HepG2 (cell line): ENCODE data around the gene ESR1. TPM values are rescaled to one million over a fixed set of nuclear protein-coding genes. Genes with fewer than 3 reads are reported as not detected.

Experiments used
- ATAC-seq: fragments of 200-7000 bp; cut with Tn5 transposase; 3 replicates; pipeline ENCODE4 v1.9.1; 2020; ENCODE audit warnings: mild to moderate bottlenecking, moderate library complexity
- BruUV-seq: library from RNA; stranded (reverse); fragments of 400-500 nt; replicated peaks from 2 replicates; lab custom pipeline; 2021; lab: Mats Ljungman, UMichigan
- CTCF ChIA-PET: fragments of 300-600 bp; formaldehyde crosslinking; extraction: SDS; loops from one replicate; lab custom pipeline; 2021; ENCODE audit warnings: low total read pairs, inconsistent platforms, low intra/inter-chr PET ratio; lab: Yijun Ruan, JAX
- POLR2A ChIA-PET: fragments of 350-600 bp; sonication (Branson Sonifier 250); formaldehyde crosslinking; loops from one replicate; lab custom pipeline; 2020; ENCODE audit warnings: antibody characterized with exemption, inconsistent platforms; lab: Yijun Ruan, JAX
- DNase-seq: peaks from one replicate; pipeline ENCODE4 v3.0.0-alpha.2; 2015; ENCODE audit warnings: low spot score
- FAIRE-seq: peaks from 3 replicates; lab custom pipeline; 2011; peaks lifted over from hg19 to GRCh38; lab: Jason Lieb, UNC
- H2AFZ ChIP-seq: one replicate; pipeline ENCODE4 v1.6.1; 2011; ENCODE audit warnings: low read length, inconsistent platforms
- H3K27ac ChIP-seq: fragments of 300-600 bp; 3 replicates; pipeline ENCODE4 v1.8.0; 2011; ENCODE audit warnings: mixed run types, mild to moderate bottlenecking, mixed read lengths, low read length, inconsistent platforms; ENCODE audit not compliant: insufficient read depth; ENCODE audit errors: extremely low read length
- H3K27me3 ChIP-seq, 2 experiments: fragments of 200-600 bp in 1 of 2; 2 replicates in 1 of 2; 3 replicates in 1 of 2; pipeline versions ENCODE4 v1.6.0 to v1.8.0; 2011; ENCODE audit warnings: low read length in 2 of 2, mild to moderate bottlenecking in 2 of 2, moderate library complexity in 2 of 2, inconsistent platforms in 1 of 2; ENCODE audit not compliant: insufficient read depth in 2 of 2, control insufficient read depth in 1 of 2
- H3K36me3 ChIP-seq, 2 experiments: fragments of 200-600 bp in 1 of 2; replicated peaks in 1 of 2; 2 replicates in 1 of 2; 3 replicates in 1 of 2; pipeline versions ENCODE4 v1.5.1 to v1.8.0; 2011; ENCODE audit warnings: low read length in 2 of 2, inconsistent platforms in 1 of 2; ENCODE audit not compliant: insufficient read depth in 2 of 2, control insufficient read depth in 1 of 2
- H3K4me1 ChIP-seq: 2 replicates; pipeline ENCODE4 v1.5.1; 2012; ENCODE audit warnings: low read length, inconsistent platforms; ENCODE audit not compliant: insufficient read depth
- H3K4me2 ChIP-seq: 2 replicates; pipeline ENCODE4 v1.6.0; 2011; ENCODE audit warnings: low read depth, low read length, inconsistent platforms
- H3K4me3 ChIP-seq, 3 experiments: fragments of 200-600 bp in 1 of 3; sonication (generic), shearing (Covaris generic) in 1 of 3; replicated peaks in 1 of 3; 2 replicates each; pipeline ENCODE4 v1.5.1; 2011 to 2016; ENCODE audit warnings: low read length in 3 of 3, inconsistent platforms in 2 of 3, low read depth in 2 of 3, mild to moderate bottlenecking in 2 of 3, control low read depth in 1 of 3, mixed read lengths in 1 of 3; ENCODE audit not compliant: insufficient read depth in 1 of 3
- H3K79me2 ChIP-seq: one replicate; pipeline ENCODE4 v1.6.1; 2011; ENCODE audit warnings: low read length, inconsistent platforms; ENCODE audit not compliant: insufficient read depth
- H3K9ac ChIP-seq: 2 replicates; pipeline ENCODE4 v1.6.0; 2011; ENCODE audit warnings: mild to moderate bottlenecking, low read depth, low read length, inconsistent platforms; ENCODE audit not compliant: insufficient read depth
- H3K9me3 ChIP-seq: 2 replicates; pipeline ENCODE4 v1.5.1; 2012; ENCODE audit warnings: mild to moderate bottlenecking, low read length
- H4K20me1 ChIP-seq: 2 replicates; pipeline ENCODE4 v1.6.0; 2011; ENCODE audit warnings: inconsistent platforms, mild to moderate bottlenecking, low read length, moderate library complexity; ENCODE audit not compliant: insufficient read depth
- ATRX ChIP-seq: sonication (generic); formaldehyde crosslinking; IDR thresholded peaks from 2 replicates; pipeline ENCODE4 v1.4.0; 2020; ENCODE audit warnings: missing genetic modification reagents, borderline replicate concordance
- RCOR2 ChIP-seq: IDR thresholded peaks from 2 replicates; pipeline ENCODE4 v1.6.1; 2016; ENCODE audit warnings: missing biosample characterization, missing genetic modification reagents
- SMAD3 ChIP-seq: sonication (generic); formaldehyde crosslinking; IDR thresholded peaks from 2 replicates; pipeline ENCODE4 v1.4.0; 2020; ENCODE audit warnings: missing genetic modification reagents
- ZMYM2 ChIP-seq: sonication (generic); formaldehyde crosslinking; IDR thresholded peaks from 2 replicates; pipeline ENCODE4 v1.8.0; 2022; ENCODE audit warnings: mild to moderate bottlenecking, missing genetic modification reagents
- ZNF274 ChIP-seq: sonication (generic); formaldehyde crosslinking; IDR thresholded peaks from 2 replicates; pipeline ENCODE4 v1.5.1; 2020; ENCODE audit warnings: mild to moderate bottlenecking, missing genetic modification reagents
- WGBS: methylation state at CpG from one replicate; pipeline ENCODE4 v1.1.6; 2017; ENCODE audit warnings: low lambda C conversion rate; 5-methylcytosine and 5-hydroxymethylcytosine counted together
- in situ Hi-C: cut with HindIII; loops from 2 replicates; pipeline ENCODE4 v1.10.0; 2017; ENCODE audit warnings: low pct_unique_long_range_greater_than_20kb; ENCODE audit not compliant: extremely low pct_ligation_motif_present
- intact Hi-C: fragments of 100-400 bp; cut with micrococcal nuclease; formaldehyde crosslinking; loops from one replicate; pipeline ENCODE4 v1.10.0; 2022; ENCODE audit not compliant: unreplicated experiment
- polyA plus RNA-seq, 8 experiments: library from polyadenylated mRNA; depleted of rRNA in 3 of 8; stranded (reverse) in 7 of 8; unstranded in 1 of 8; fragments of >200 nt; fragmentation: Illumina TruSeq in 4 of 8; extraction: Trizol in 4 of 8; gene quantifications; 2 replicates each; pipeline versions ENCODE4 v1.2.1 to v1.2.3, GENCODE V29; 2011 to 2016; ENCODE audit warnings: low read depth in 4 of 8, missing spikeins in 1 of 8, mixed read lengths in 1 of 8; ENCODE audit not compliant: insufficient read depth in 1 of 8
- total RNA-seq, 5 experiments: library from RNA; depleted of rRNA; stranded (reverse); fragments of >200 nt; fragmentation: Illumina TruSeq; extraction: Trizol; gene quantifications; 2 replicates each; pipeline ENCODE4 v1.2.3, GENCODE V29; 2016; ENCODE audit warnings: low read depth in 1 of 5
- TF ChIP-seq, protein P1 (sequence below): sonication (generic); formaldehyde crosslinking; IDR thresholded peaks from 2 replicates; pipeline ENCODE4 v1.4.0; 2020; ENCODE audit warnings: missing genetic modification reagents
- TF ChIP-seq, protein P2 (sequence below): sonication (generic); formaldehyde crosslinking; IDR thresholded peaks from 2 replicates; pipeline ENCODE4 v1.4.0; 2020; ENCODE audit warnings: mild to moderate bottlenecking, missing genetic modification reagents

The ESR1 gene
- total and polyA plus RNA-seq, 2 of the 13 experiments (the other 11 are each of a cell fraction or from before 2014, with no cell fraction given) = not detected

DNA sequence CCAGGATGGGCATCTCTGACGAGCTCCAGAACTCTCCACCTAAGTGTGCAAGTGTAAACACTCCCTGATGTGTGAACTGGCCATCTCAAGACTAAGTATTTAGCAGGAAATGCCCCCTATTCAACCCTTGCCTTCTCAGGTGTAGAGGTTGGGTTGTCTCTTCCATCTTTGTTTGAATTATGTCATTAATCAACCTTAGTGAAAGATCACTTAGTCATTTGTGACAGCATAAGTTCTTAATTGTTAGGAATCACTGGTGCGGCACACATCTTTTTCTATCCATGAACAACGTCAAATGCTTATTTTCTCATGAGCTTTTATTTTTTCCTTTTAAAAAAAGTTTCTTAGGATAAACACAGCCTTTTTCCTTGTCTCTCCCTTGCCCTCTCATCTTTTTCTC is 151.6 kb downstream of the ESR1 start (continued):
- TF ChIP-seq ZNF274 (CRISPR knock-in tag) = no peak
- TF ChIP-seq, protein P1, sequence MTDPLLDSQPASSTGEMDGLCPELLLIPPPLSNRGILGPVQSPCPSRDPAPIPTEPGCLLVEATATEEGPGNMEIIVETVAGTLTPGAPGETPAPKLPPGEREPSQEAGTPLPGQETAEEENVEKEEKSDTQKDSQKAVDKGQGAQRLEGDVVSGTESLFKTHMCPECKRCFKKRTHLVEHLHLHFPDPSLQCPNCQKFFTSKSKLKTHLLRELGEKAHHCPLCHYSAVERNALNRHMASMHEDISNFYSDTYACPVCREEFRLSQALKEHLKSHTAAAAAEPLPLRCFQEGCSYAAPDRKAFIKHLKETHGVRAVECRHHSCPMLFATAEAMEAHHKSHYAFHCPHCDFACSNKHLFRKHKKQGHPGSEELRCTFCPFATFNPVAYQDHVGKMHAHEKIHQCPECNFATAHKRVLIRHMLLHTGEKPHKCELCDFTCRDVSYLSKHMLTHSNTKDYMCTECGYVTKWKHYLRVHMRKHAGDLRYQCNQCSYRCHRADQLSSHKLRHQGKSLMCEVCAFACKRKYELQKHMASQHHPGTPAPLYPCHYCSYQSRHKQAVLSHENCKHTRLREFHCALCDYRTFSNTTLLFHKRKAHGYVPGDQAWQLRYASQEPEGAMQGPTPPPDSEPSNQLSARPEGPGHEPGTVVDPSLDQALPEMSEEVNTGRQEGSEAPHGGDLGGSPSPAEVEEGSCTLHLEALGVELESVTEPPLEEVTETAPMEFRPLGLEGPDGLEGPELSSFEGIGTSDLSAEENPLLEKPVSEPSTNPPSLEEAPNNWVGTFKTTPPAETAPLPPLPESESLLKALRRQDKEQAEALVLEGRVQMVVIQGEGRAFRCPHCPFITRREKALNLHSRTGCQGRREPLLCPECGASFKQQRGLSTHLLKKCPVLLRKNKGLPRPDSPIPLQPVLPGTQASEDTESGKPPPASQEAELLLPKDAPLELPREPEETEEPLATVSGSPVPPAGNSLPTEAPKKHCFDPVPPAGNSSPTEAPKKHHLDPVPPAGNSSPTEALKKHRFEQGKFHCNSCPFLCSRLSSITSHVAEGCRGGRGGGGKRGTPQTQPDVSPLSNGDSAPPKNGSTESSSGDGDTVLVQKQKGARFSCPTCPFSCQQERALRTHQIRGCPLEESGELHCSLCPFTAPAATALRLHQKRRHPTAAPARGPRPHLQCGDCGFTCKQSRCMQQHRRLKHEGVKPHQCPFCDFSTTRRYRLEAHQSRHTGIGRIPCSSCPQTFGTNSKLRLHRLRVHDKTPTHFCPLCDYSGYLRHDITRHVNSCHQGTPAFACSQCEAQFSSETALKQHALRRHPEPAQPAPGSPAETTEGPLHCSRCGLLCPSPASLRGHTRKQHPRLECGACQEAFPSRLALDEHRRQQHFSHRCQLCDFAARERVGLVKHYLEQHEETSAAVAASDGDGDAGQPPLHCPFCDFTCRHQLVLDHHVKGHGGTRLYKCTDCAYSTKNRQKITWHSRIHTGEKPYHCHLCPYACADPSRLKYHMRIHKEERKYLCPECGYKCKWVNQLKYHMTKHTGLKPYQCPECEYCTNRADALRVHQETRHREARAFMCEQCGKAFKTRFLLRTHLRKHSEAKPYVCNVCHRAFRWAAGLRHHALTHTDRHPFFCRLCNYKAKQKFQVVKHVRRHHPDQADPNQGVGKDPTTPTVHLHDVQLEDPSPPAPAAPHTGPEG (CRISPR knock-in tag) = no peak
- no peak for TF ChIP-seq SMAD3 (CRISPR knock-in tag)

DNA sequence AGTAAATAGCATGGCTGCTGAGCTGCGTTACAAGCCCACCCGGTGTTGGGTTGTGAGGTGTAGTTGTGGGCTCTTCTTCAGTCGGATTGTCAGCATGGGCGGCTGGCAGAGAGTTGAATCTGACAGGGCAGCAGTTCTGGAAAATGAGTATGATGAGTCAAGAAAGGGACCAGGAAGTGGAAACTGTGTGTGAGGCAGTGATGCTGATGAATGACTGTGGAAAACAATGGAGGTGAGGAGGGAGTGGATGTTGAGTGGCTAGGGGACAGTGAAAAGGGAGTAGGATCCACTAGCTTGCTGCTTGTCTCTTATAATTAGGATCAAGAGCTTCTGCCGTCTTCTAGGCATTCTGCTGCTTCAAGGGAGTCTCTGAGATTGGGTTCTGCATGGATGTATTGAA is 154.3 kb downstream of the ESR1 start:
- Histone ChIP-seq H2AFZ (no peak overlapping the region), H3K4me3 (no peak overlapping the region), H3K4me2 (no peak overlapping the region), H3K9ac (no peak overlapping the region), H4K20me1 (no peaks in the 10 kb centered on the region), H3K4me1 (peaks cover 16% of the 10 kb centered on the region), H3K9me3 (no peaks in the 10 kb centered on the region), H3K36me3 (no peaks in the 10 kb centered on the region), H3K27ac (no peak overlapping the region), H3K79me2 (no peaks in the 10 kb centered on the region), H3K27me3 (no peaks in the 10 kb centered on the region)
- BruUV-seq = no TSS peak
- POLR2A ChIA-PET = no interaction called here
- ATAC-seq (no peak), DNase-seq (no peak), FAIRE-seq (no peak)
- in situ Hi-C loops (no loop called here), intact Hi-C loops (no loop called here)
- WGBS = 33% methylated on average over 5 of the region's 5 CpGs
- CTCF ChIA-PET = no interaction called here
- TF ChIP-seq ATRX (CRISPR knock-in tag) = no peak
- TF ChIP-seq, protein P2, sequence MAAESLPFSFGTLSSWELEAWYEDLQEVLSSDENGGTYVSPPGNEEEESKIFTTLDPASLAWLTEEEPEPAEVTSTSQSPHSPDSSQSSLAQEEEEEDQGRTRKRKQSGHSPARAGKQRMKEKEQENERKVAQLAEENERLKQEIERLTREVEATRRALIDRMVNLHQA (CRISPR knock-in tag) = no peak
- no peak for TF ChIP-seq RCOR2
- no peak for TF ChIP-seq ZMYM2 (CRISPR knock-in tag)
